Pancreas (tissue), 10 donors: Measurements from ENCODE around the gene ANGPTL2. TPM values are rescaled to one million over a fixed set of nuclear protein-coding genes. Genes with fewer than 3 reads are reported as not detected.
A peak's percentile ranks its signal among the peaks of the same experiment; 100 is the strongest.

Source experiments
- ATAC-seq, 4 donors: fragments of 200-7000 bp; cut with Tn5 transposase; one replicate each; pipeline versions ENCODE4 v1.8.0 to v1.9.1; 2020; ENCODE audit warnings: mild to moderate bottlenecking in 4 of 4, moderate library complexity in 4 of 4
- DNase-seq, 6 donors: peaks; one replicate each; pipeline ENCODE4 v3.0.0-alpha.2; 2020
- FAIRE-seq: peaks from 2 replicates; lab custom pipeline; 2012; peaks lifted over from hg19 to GRCh38; lab: Jason Lieb, UNC
- H3K27ac ChIP-seq, 4 donors: fragments of 200-600 bp; sonication (generic); 1 replicate in 3 of 4; 2 replicates in 1 of 4; pipeline versions ENCODE4 v1.5.0 to v1.8.0; 2020
- H3K27me3 ChIP-seq, 4 donors: fragments of 200-600 bp; one replicate each; pipeline ENCODE4 v1.8.0; 2021
- H3K36me3 ChIP-seq, 3 donors: fragments of 200-600 bp; sonication (generic) in 1 of 3; one replicate each; pipeline versions ENCODE4 v1.5.0 to v1.8.0; 2020 to 2021
- H3K4me1 ChIP-seq, 3 donors: fragments of 200-600 bp; one replicate each; pipeline ENCODE4 v1.8.0; 2021
- H3K4me3 ChIP-seq, 4 donors: fragments of 200-600 bp; sonication (generic) in 2 of 4; one replicate each; pipeline versions ENCODE4 v1.5.0 to v1.8.0; 2020 to 2021
- H3K9me3 ChIP-seq, 4 donors: fragments of 200-600 bp; one replicate each; pipeline ENCODE4 v1.8.0; 2021
- CTCF ChIP-seq, 4 donors: fragments of 200-600 bp; sonication (generic) in 3 of 4; IDR thresholded peaks; one replicate each; pipeline versions ENCODE4 v1.5.0 to v1.8.0; 2021; ENCODE audit warnings: antibody characterized with exemption in 4 of 4
- WGBS, 2 donors: extraction: QIAGEN DNeasy Blood & Tissue Kit; methylation state at CpG; one replicate each; pipeline ENCODE4 v1.1.7; 2013; 5-methylcytosine and 5-hydroxymethylcytosine counted together
- intact Hi-C, 3 donors: fragments of 100-400 bp; cut with DNase I; formaldehyde crosslinking; loops; one replicate each; pipeline versions ENCODE4 v1.11.1 to v1.14.2; 2022
- polyA plus RNA-seq, 2 donors: library from polyadenylated mRNA; stranded (reverse); fragments of 200-250 nt; gene quantifications; one replicate each; pipeline ENCODE4 v1.2.3, GENCODE V29; 2013
- total RNA-seq, 6 donors: library from RNA; stranded (reverse); fragmentation: NEBNext Ultra II Directional in 4 of 6; extraction: Animal tissue kit (Norgen Biotek cat#: 25700) in 4 of 6; gene quantifications; one replicate each; pipeline versions ENCODE4 v1.2.1 to v1.2.4, GENCODE V29; 2021 to 2023
- donor health status: healthy with polysubstance abuse.
- donor health status: DM: no; HTN: no; CAD: no; lungs with moderate emphysema.
- donor health status: DM: no; HTN: no; CAD: no.
- donor health status: control.
- donor health status: control.
- donor health status: Bipolar disorder and iron deficiency.
- donor health status: DM: yes; HTN: yes; CAD: no.
- donor health status: DM: no; HTN: no; CAD: no.
- donor health status: DM: no; HTN: no; CAD: no.
- donor health status: DM: yes; HTN: yes; CAD: no.

Gene ANGPTL2
- total and polyA plus RNA-seq, 8 donors: 1.2 to 4.6 (median 2.3) TPM

- DNase-seq (no peak), ATAC-seq (no peak), FAIRE-seq (no peak)
- H3K4me1 ChIP-seq: peaks cover 4 to 8% (median 5%) of the 10 kb centered on the region in 3 donors
- intact Hi-C loops: no loop called here
- 96% methylated on average over 6 of the region's 6 CpGs for WGBS, 2 donors
- no peaks in the 10 kb centered on the region for H3K27me3 ChIP-seq
- H3K36me3 ChIP-seq: no peaks in the 10 kb centered on the region
- no peaks in the 10 kb centered on the region for H3K9me3 ChIP-seq
- H3K4me3 ChIP-seq: no peak overlapping the region
- TF ChIP-seq CTCF (IDR thresholded peaks at IDR 0.05): no peak
- H3K27ac ChIP-seq: no peak overlapping the region
These were observed 44.1 kb downstream of the ANGPTL2 start for GRCh38 chr9:127078336-127078735.

- ATAC-seq (no peak), FAIRE-seq (no peak), DNase-seq (no peak)
- H3K27ac ChIP-seq: no peak overlapping the region
- WGBS, 2 donors: 84 to 95% methylated on average over 2 of the region's 2 CpGs
- intact Hi-C loops: no loop called here
- H3K4me3 ChIP-seq: no peak overlapping the region
- no peaks in the 10 kb centered on the region for H3K36me3 ChIP-seq
- H3K9me3 ChIP-seq: no peaks in the 10 kb centered on the region
- no peak for TF ChIP-seq CTCF (IDR thresholded peaks at IDR 0.05)
- H3K4me1 ChIP-seq: peaks cover 4 to 8% (median 5%) of the 10 kb centered on the region in 3 donors
- H3K27me3 ChIP-seq: no peaks in the 10 kb centered on the region
These were observed 44.8 kb downstream of the ANGPTL2 start for GRCh38 chr9:127077644-127077946.

- H3K27me3 ChIP-seq: no peaks in the 10 kb centered on the region
- no peak for TF ChIP-seq CTCF (IDR thresholded peaks at IDR 0.05)
- no peak overlapping the region for H3K27ac ChIP-seq
- H3K36me3 ChIP-seq: no peaks in the 10 kb centered on the region
- no peaks in the 10 kb centered on the region for H3K9me3 ChIP-seq
- no peak for FAIRE-seq
- intact Hi-C loops: no loop called here
- no peak for ATAC-seq
- DNase-seq: no peak
- WGBS, 2 donors: 89 to 93% methylated on average over 5 of the region's 5 CpGs
- no peak overlapping the region for H3K4me3 ChIP-seq
- H3K4me1 ChIP-seq: peaks cover 4 to 8% (median 5%) of the 10 kb centered on the region in 3 donors
These were observed 45.4 kb downstream of the ANGPTL2 start for GRCh38 chr9:127076860-127077643.

- 38 to 41% methylated on average over 2 of the region's 2 CpGs for WGBS, 2 donors
- intact Hi-C loops: no loop called here
- Histone ChIP-seq H3K9me3 (no peaks in the 10 kb centered on the region), H3K27ac (no peak overlapping the region), H3K36me3 (no peaks in the 10 kb centered on the region), H3K27me3 (no peaks in the 10 kb centered on the region), H3K4me1 (peaks cover 4 to 8% (median 5%) of the 10 kb centered on the region in 3 donors), H3K4me3 (no peak overlapping the region)
- ATAC-seq (no peak), DNase-seq (peak in 1 of 6 donors; percentile 4), FAIRE-seq (no peak)
- TF ChIP-seq CTCF (IDR thresholded peaks at IDR 0.05): no peak
These were observed 46.6 kb downstream of the ANGPTL2 start for GRCh38 chr9:127075624-127076372.
